Parathyroid adenoma (tissue), 2 donors: ENCODE data around the gene WFDC5.

Experiments
- H2AFZ ChIP-seq: fragments of 300-600 bp; sonication (generic); one replicate; pipeline ENCODE4 v1.7.0; 2017; ENCODE audit warnings: antibody characterized with exemption, mild to moderate bottlenecking
- H3K27ac ChIP-seq: fragments of 300-600 bp; sonication (generic); one replicate; pipeline ENCODE4 v1.7.0; 2017
- H3K27me3 ChIP-seq: fragments of 300-600 bp; sonication (generic); one replicate; pipeline ENCODE4 v1.7.0; 2017; ENCODE audit warnings: low read length; ENCODE audit not compliant: control insufficient read depth, insufficient read depth
- H3K36me3 ChIP-seq: fragments of 300-600 bp; sonication (generic); one replicate; pipeline ENCODE4 v1.7.0; 2017; ENCODE audit warnings: low read length; ENCODE audit not compliant: control insufficient read depth, insufficient read depth
- H3K4me1 ChIP-seq: fragments of 300-600 bp; sonication (generic); one replicate; pipeline ENCODE4 v1.7.0; 2017; ENCODE audit warnings: control low read depth
- H3K4me2 ChIP-seq: fragments of 300-600 bp; sonication (generic); one replicate; pipeline ENCODE4 v1.7.0; 2017; ENCODE audit warnings: low read length
- H3K4me3 ChIP-seq: fragments of 300-600 bp; sonication (generic); one replicate; pipeline ENCODE4 v1.7.0; 2017; ENCODE audit warnings: low read depth, low read length
- H3K79me2 ChIP-seq: fragments of 300-600 bp; sonication (generic); one replicate; pipeline ENCODE4 v1.7.0; 2017; ENCODE audit warnings: control low read depth
- H3K9ac ChIP-seq: fragments of 300-600 bp; sonication (generic); one replicate; pipeline ENCODE4 v1.7.0; 2017; ENCODE audit warnings: mild to moderate bottlenecking
- H3K9me3 ChIP-seq: fragments of 300-600 bp; sonication (generic); one replicate; pipeline ENCODE4 v1.7.0; 2017; ENCODE audit warnings: low read length; ENCODE audit not compliant: control insufficient read depth
- TF ChIP-seq, protein P1 (sequence below): fragments of 300-600 bp; sonication (generic); IDR thresholded peaks from one replicate; pipeline ENCODE4 v1.7.0; 2017; ENCODE audit warnings: antibody characterized with exemption, mild to moderate bottlenecking
- donor health status: primary hyperparathyroidism.

The WFDC5 gene

DNA sequence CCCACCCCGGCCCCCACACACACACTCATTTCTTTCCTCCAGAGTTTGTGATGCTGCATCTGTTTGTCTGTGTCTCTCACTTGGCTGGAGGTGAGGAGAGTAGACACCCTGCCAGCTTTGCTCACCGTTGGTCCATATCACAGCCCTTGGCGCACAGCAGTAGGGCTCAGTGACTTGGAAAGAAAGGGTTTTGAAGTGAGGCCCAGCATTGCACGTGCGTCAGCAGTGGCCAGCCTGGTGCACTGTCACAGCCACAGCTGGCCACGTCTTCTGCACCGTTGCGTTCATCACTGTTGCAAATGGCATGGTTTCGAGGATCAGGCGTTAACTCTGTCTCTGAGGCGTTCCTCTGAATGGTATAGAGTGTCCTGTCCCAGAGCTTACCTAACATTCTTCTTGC lies 3.7 kb downstream of the WFDC5 start:
- Histone ChIP-seq H3K36me3 (no peaks in the 10 kb centered on the region), H3K79me2 (no peaks in the 10 kb centered on the region), H3K9ac (no peak overlapping the region), H3K4me2 (no peak overlapping the region), H3K9me3 (no peaks in the 10 kb centered on the region), H3K27me3 (no peaks in the 10 kb centered on the region), H3K4me1 (no peaks in the 10 kb centered on the region), H3K27ac (no peak overlapping the region), H3K4me3 (no peak overlapping the region), H2AFZ (no peak overlapping the region)
- TF ChIP-seq, protein P1, sequence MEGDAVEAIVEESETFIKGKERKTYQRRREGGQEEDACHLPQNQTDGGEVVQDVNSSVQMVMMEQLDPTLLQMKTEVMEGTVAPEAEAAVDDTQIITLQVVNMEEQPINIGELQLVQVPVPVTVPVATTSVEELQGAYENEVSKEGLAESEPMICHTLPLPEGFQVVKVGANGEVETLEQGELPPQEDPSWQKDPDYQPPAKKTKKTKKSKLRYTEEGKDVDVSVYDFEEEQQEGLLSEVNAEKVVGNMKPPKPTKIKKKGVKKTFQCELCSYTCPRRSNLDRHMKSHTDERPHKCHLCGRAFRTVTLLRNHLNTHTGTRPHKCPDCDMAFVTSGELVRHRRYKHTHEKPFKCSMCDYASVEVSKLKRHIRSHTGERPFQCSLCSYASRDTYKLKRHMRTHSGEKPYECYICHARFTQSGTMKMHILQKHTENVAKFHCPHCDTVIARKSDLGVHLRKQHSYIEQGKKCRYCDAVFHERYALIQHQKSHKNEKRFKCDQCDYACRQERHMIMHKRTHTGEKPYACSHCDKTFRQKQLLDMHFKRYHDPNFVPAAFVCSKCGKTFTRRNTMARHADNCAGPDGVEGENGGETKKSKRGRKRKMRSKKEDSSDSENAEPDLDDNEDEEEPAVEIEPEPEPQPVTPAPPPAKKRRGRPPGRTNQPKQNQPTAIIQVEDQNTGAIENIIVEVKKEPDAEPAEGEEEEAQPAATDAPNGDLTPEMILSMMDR = no peak

DNA sequence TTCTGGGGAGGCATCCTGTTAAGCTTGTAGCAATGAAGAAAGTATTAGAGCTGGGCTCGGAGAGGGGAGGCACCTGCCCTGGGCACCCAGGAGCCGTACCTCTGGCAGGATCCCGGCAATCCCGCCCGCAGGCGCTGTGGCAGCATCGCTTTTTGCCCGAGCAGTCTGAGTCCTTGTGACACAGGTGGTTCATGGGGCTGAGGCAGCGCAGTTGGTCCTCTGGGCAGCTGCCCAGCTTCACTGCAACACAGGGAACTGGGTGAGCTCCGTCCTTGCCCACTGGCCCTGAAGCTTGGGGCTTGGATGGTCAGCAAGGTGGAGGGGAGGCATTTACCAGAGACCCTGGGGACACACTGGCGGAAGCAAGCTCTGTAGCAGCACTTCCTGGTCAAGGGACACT lies 4.7 kb downstream of the WFDC5 start:
- no peak overlapping the region for H2AFZ ChIP-seq
- TF ChIP-seq, protein P1 = no peak
- no peak overlapping the region for H3K9ac ChIP-seq
- no peak overlapping the region for H3K27ac ChIP-seq
- H3K9me3 ChIP-seq = no peaks in the 10 kb centered on the region
- no peaks in the 10 kb centered on the region for H3K79me2 ChIP-seq
- no peak overlapping the region for H3K4me2 ChIP-seq
- H3K4me1 ChIP-seq = no peaks in the 10 kb centered on the region
- no peaks in the 10 kb centered on the region for H3K36me3 ChIP-seq
- no peak overlapping the region for H3K4me3 ChIP-seq
- H3K27me3 ChIP-seq = no peaks in the 10 kb centered on the region

DNA sequence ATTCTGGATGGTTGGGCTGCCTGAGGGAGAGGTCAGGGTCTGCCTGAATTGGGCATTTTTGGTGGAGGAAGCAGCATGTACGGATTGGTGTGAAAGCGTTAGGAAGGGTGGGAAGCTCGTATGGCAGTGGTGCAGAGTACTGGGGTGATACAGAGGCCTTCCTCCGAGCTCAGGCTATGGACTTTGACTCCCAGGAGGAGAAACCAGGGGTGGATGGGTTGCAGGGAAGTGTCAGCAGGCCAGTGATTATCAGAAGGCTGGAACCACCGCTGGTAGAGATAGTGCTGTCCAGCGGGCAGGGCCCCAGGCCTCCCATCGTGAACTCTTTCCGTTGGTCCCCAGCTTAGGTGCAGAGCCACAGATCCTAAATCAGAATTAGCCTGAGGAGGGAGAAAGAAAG lies 5.3 kb downstream of the WFDC5 start:
- no peaks in the 10 kb centered on the region for H3K4me1 ChIP-seq
- no peak overlapping the region for H3K9ac ChIP-seq
- H2AFZ ChIP-seq = no peak overlapping the region
- H3K27me3 ChIP-seq = no peaks in the 10 kb centered on the region
- H3K4me2 ChIP-seq = no peak overlapping the region
- H3K36me3 ChIP-seq = no peaks in the 10 kb centered on the region
- TF ChIP-seq, protein P1 = no peak
- no peak overlapping the region for H3K4me3 ChIP-seq
- H3K79me2 ChIP-seq = no peaks in the 10 kb centered on the region
- no peaks in the 10 kb centered on the region for H3K9me3 ChIP-seq
- H3K27ac ChIP-seq = no peak overlapping the region

DNA sequence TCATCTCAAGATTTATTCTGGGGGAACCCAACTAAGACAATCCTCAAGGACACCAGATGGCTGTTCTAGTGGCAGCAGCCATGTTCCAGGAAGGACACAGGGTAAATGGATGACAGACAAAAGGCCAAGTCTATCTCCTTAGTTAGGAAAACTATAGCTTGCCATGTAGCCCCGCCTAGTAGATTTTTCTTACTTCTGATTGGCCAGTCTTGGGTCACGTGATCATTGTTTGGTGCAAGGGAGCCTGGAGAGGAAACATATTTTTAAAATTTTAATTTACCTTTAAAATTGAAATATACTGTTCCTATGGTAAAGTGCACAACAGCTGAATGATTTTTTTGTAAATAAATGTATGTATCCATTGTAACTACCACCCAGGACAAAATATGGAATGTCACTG lies 9.7 kb downstream of the WFDC5 start:
- no peaks in the 10 kb centered on the region for H3K36me3 ChIP-seq
- no peak overlapping the region for H3K9ac ChIP-seq
- H3K4me1 ChIP-seq = no peaks in the 10 kb centered on the region
- no peak overlapping the region for H3K4me2 ChIP-seq
- H3K27ac ChIP-seq = no peak overlapping the region
- H3K27me3 ChIP-seq = no peaks in the 10 kb centered on the region
- no peaks in the 10 kb centered on the region for H3K79me2 ChIP-seq
- TF ChIP-seq, protein P1 = no peak
- H3K4me3 ChIP-seq = no peak overlapping the region
- H2AFZ ChIP-seq = no peak overlapping the region
- H3K9me3 ChIP-seq = no peaks in the 10 kb centered on the region

DNA sequence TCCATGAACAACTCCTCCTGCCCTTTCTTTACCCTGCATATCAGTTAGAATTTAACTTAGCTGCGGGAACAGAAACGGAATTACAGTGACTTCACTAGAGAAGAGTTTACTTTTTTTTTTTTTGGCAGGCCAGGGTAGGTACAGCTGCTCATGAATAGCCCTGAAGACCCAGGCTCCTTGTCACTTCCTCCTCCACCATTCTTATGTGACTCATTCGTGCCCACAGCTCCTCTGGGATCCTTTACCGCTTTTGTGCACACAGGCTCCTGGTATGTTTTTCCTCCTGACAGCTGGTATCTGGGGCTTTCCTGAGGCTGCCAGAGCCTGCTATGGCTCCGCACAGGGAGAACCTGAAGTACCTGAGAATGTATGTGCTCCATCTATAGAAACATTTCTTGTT lies 10.2 kb downstream of the WFDC5 start:
- TF ChIP-seq, protein P1 = no peak
- H3K27me3 ChIP-seq = no peaks in the 10 kb centered on the region
- no peaks in the 10 kb centered on the region for H3K36me3 ChIP-seq
- no peak overlapping the region for H3K9ac ChIP-seq
- H3K4me2 ChIP-seq = no peak overlapping the region
- H3K27ac ChIP-seq = no peak overlapping the region
- no peak overlapping the region for H2AFZ ChIP-seq
- no peaks in the 10 kb centered on the region for H3K9me3 ChIP-seq
- no peaks in the 10 kb centered on the region for H3K79me2 ChIP-seq
- no peaks in the 10 kb centered on the region for H3K4me1 ChIP-seq
- H3K4me3 ChIP-seq = no peak overlapping the region
